NB4 (cell line): Measurements from ENCODE around the gene NUDC.
A peak's percentile ranks its signal among the peaks of the same experiment; 100 is the strongest.

Source experiments
- DNase-seq: peaks from one replicate; pipeline ENCODE4 v3.0.0; 2010; ENCODE audit warnings: low read depth
- H3K4me3 ChIP-seq: one replicate; pipeline ENCODE4 v1.5.1; 2011; ENCODE audit warnings: mild to moderate bottlenecking, low read depth, low read length, moderate library complexity
- CTCF ChIP-seq: IDR thresholded peaks from one replicate; pipeline ENCODE4 v1.5.1; 2012; ENCODE audit warnings: low read depth, low read length
- MAX ChIP-seq: IDR thresholded peaks from 2 replicates; pipeline ENCODE4 v1.6.1; 2011; ENCODE audit warnings: low read depth, low read length
- MYC ChIP-seq: IDR thresholded peaks from 2 replicates; pipeline ENCODE4 v1.6.1; 2011; ENCODE audit warnings: low read depth, low read length
- POLR2A ChIP-seq: IDR thresholded peaks from 2 replicates; pipeline ENCODE4 v1.6.1; 2011; ENCODE audit warnings: mild to moderate bottlenecking; ENCODE audit not compliant: insufficient read length; ENCODE audit errors: extremely low read depth

Gene NUDC

GRCh38 chr1:26915204-26915842 is 6.2 kb upstream of the NUDC start:
- H3K4me3 ChIP-seq, result no peak overlapping the region
- TF ChIP-seq CTCF (no peak), MYC (no peak), MAX (no peak), POLR2A (no peak)
- no peak for DNase-seq

DNA sequence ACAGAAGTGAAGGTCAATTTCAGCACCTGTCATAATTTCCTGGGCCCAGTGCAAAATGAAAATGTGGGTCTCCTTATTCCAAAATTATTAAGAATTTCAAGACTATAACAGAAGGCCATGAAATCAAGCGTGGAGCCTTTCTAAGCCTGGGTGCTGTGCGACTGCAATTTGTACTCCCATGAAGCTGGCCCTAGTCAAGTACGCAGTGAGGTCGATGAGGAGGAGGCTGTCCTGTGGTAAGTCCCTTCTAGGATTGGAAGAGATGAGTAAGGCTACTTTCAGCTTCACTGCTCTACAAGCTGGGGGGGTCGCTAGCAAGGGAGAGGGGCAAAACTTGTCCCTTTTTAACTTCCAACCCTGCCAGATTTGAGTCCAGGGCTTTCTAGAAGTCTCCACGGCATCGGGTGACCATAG is 410 bp upstream of the NUDC start:
- no peak for DNase-seq
- H3K4me3 ChIP-seq, result peak overlapping the region; percentile 79
- TF ChIP-seq MAX (no peak), MYC (no peak), CTCF (no peak), POLR2A (no peak)

DNA sequence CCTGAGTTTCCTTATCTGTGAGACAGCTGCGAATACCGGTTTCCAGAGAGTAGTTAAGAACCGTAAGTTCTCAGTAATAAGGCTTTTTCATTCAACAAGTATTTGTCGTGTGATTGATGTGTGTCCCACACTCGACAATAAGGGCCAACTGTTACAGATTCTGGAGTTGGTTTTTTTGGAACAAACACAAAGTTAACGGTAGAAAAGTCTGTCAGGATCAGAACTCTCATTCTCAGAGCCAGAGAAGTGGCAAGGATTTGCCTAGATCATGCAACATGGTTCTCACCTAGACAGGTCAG is 837 bp downstream of the NUDC start:
- peak overlapping the region; percentile 79 for H3K4me3 ChIP-seq
- no peak for DNase-seq
- TF ChIP-seq POLR2A (no peak), CTCF (no peak), MAX (no peak), MYC (no peak; the same call in 1 of the 2 replicates)

GRCh38 chr1:26922901-26923300 is 1.4 kb downstream of the NUDC start:
- no peak for DNase-seq
- TF ChIP-seq MAX, result no peak
- TF ChIP-seq MYC, result no peak
- no peak for TF ChIP-seq CTCF
- no peak for TF ChIP-seq POLR2A
- peak overlapping the region; percentile 79 for H3K4me3 ChIP-seq

DNA sequence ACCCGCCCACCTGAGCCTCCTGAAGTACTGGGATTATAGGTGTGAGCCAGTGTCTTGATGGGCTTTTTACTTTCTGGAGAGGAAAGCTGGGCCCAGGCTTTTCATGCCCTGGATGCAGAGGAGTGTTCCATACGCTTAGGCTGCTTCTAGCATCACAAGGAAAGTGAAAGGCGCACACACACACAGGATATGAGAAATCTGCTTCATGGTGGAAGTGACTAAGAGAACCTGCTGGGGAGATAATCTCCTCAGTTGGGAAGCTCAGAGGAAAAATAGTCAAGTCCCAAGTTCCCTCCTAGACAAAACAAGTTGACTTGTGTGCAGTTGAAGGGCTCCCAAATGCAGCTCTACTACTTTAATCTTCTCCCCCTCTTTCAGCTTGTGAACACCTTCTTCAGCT is 2.2 kb downstream of the NUDC start:
- no peak overlapping the region for H3K4me3 ChIP-seq
- TF ChIP-seq MYC (no peak), MAX (no peak), CTCF (no peak), POLR2A (no peak)
- DNase-seq, result no peak

DNA sequence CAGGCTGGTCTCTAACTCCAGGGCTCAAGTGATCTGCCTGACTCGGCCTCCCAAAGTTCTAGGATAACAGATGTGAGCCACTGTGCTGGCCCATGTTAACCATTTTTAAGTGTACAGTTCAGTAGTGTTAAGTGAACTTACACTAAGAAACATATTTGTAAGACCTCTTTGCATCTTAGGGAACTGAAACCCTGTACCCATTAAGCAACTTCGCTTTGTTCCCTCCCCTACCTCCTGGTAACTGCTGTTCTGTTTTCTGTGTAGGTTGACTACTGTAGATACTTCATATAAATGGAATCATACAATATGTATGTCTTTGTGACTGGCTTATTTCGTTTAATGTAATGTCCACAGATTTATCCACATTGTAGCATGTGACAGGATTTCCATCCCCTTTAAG is 11.0 kb downstream of the NUDC start:
- DNase-seq, result peak; percentile 47
- H3K4me3 ChIP-seq, result no peak overlapping the region

More for the DNA sequence above, 11.0 kb downstream of the NUDC start:
- TF ChIP-seq MYC (no peak), CTCF (no peak), MAX (no peak), POLR2A (no peak)
